PFSK-1 (cell line): ENCODE measurements around the gene KRT71.

Experiments
- FOXP2 ChIP-seq: optimal IDR thresholded peaks from 2 replicates; pipeline ENCODE3; 2011; ENCODE audit warnings: borderline replicate concordance, control low read depth, inconsistent platforms; ENCODE audit not compliant: insufficient read depth; ENCODE audit errors: extremely low read length, extremely low read depth
- POLR2AphosphoS5 ChIP-seq: IDR thresholded peaks from 2 replicates; pipeline ENCODE4 v1.6.1; 2012; ENCODE audit warnings: low read depth, mild to moderate bottlenecking, control low read depth, low read length, moderate library complexity
- REST ChIP-seq, 2 experiments: IDR thresholded peaks; 2 replicates each; pipeline versions ENCODE4 v1.6.1 to v1.8.0; 2011 to 2012; ENCODE audit warnings: low read depth in 2 of 2, low read length in 2 of 2, control low read depth in 1 of 2, inconsistent platforms in 1 of 2, mild to moderate bottlenecking in 1 of 2, moderate library complexity in 1 of 2; ENCODE audit not compliant: insufficient read depth in 1 of 2
- SIN3A ChIP-seq: IDR thresholded peaks from 2 replicates; pipeline ENCODE4 v1.6.1; 2012; ENCODE audit warnings: mild to moderate bottlenecking, low read length, moderate library complexity, borderline replicate concordance; ENCODE audit not compliant: insufficient read depth
- TAF1 ChIP-seq: IDR thresholded peaks from 2 replicates; pipeline ENCODE4 v1.6.1; 2012; ENCODE audit warnings: low read length, control low read depth, borderline replicate concordance; ENCODE audit not compliant: insufficient read depth

Gene KRT71

GRCh38 chr12:52513736-52514135 is 39.2 kb downstream of the KRT71 start:
- no peak for TF ChIP-seq SIN3A
- TF ChIP-seq REST (IDR thresholded peaks at IDR 0.05; ENCODE audit: insufficient read depth in 1 of 2, low read depth in 2 of 2, low read length in 2 of 2) = no peak
- no peak for TF ChIP-seq TAF1
- no peak for TF ChIP-seq FOXP2
- TF ChIP-seq POLR2AphosphoS5 = no peak

- TF ChIP-seq POLR2AphosphoS5 = no peak
- TF ChIP-seq SIN3A = no peak
- TF ChIP-seq TAF1 = no peak
- TF ChIP-seq REST (IDR thresholded peaks at IDR 0.05; ENCODE audit: insufficient read depth in 1 of 2, low read depth in 2 of 2, low read length in 2 of 2) = no peak
- no peak for TF ChIP-seq FOXP2
Measured at GRCh38 chr12:52508211-52508610, 44.7 kb downstream of the KRT71 start.

- TF ChIP-seq SIN3A (no peak), POLR2AphosphoS5 (no peak), FOXP2 (no peak), TAF1 (no peak), REST (IDR thresholded peaks at IDR 0.05; ENCODE audit: insufficient read depth in 1 of 2, low read depth in 2 of 2, low read length in 2 of 2) (no peak)
Measured at GRCh38 chr12:52506858-52507715, 45.9 kb downstream of the KRT71 start.

- TF ChIP-seq POLR2AphosphoS5 (no peak), REST (IDR thresholded peaks at IDR 0.05; ENCODE audit: insufficient read depth in 1 of 2, low read depth in 2 of 2, low read length in 2 of 2) (no peak), TAF1 (no peak), FOXP2 (no peak), SIN3A (no peak)
Measured at GRCh38 chr12:52502877-52503276, 50.1 kb downstream of the KRT71 start.
